K562 (cell line): ENCODE results near the gene CAMK2B. TPM values are rescaled to one million over a fixed set of nuclear protein-coding genes. Genes with fewer than 3 reads are reported as not detected.
"Not testable (repeated sequence)": the region's sequence is repeated elsewhere in the genome, so short reads cannot be mapped to it uniquely, and the experiment has no call there.

Experiments
- ATAC-seq: fragments of 200-7000 bp; cut with Tn5 transposase; 3 replicates; pipeline ENCODE4 v1.9.1; 2020; ENCODE audit warnings: moderate library complexity
- BruUV-seq: library from RNA; stranded (reverse); fragments of 400-500 nt; replicated peaks from 2 replicates; lab custom pipeline; 2021; lab: Mats Ljungman, UMichigan
- CTCF ChIA-PET: fragments of 300-600 bp; formaldehyde crosslinking; extraction: SDS; loops from one replicate; lab custom pipeline; 2021; ENCODE audit warnings: low intra/inter-chr PET ratio; lab: Yijun Ruan, JAX
- POLR2A ChIA-PET: fragments of 300-600, 350-650 bp; sonication (Branson Sonifier 250); formaldehyde crosslinking; extraction: SDS; loops from one replicate; lab custom pipeline; 2021; ENCODE audit warnings: antibody characterized with exemption, inconsistent platforms; lab: Yijun Ruan, JAX
- DNase-seq, 4 experiments: peaks; one replicate each; pipeline versions ENCODE4 v3.0.0 to v3.0.0-alpha.2; 2011 to 2018; ENCODE audit warnings: low spot score in 3 of 4, mixed read lengths in 3 of 4; ENCODE audit errors: extremely low read depth in 1 of 4
- FAIRE-seq: peaks from 2 replicates; lab custom pipeline; 2011; peaks lifted over from hg19 to GRCh38; lab: Jason Lieb, UNC
- H2AFZ ChIP-seq: 2 replicates; pipeline ENCODE4 v1.6.0; 2011; ENCODE audit warnings: low read depth, low read length, control low read depth, inconsistent platforms
- H3K27ac ChIP-seq: fragments of 200-600 bp; 3 replicates; pipeline ENCODE4 v1.8.0; 2011; ENCODE audit warnings: low read depth, mild to moderate bottlenecking, control low read depth, inconsistent platforms, low read length, moderate library complexity, mixed read lengths; ENCODE audit errors: extremely low read depth
- H3K27me3 ChIP-seq, 2 experiments: fragments of 300-600 bp in 1 of 2; 2 replicates in 1 of 2; 3 replicates in 1 of 2; pipeline versions ENCODE4 v1.6.0 to v1.8.0; 2011; ENCODE audit warnings: inconsistent platforms in 2 of 2, low read length in 2 of 2, mild to moderate bottlenecking in 1 of 2, mixed read lengths in 1 of 2, moderate library complexity in 1 of 2; ENCODE audit not compliant: control insufficient read depth in 2 of 2, insufficient read depth in 2 of 2
- H3K36me3 ChIP-seq: fragments of 300-600 bp; 3 replicates; pipeline ENCODE4 v1.8.0; 2011; ENCODE audit warnings: mild to moderate bottlenecking, low read length, inconsistent platforms; ENCODE audit not compliant: control insufficient read depth, insufficient read depth
- H3K4me1 ChIP-seq, 2 experiments: fragments of 200-600 bp in 1 of 2; replicated peaks in 1 of 2; 2 replicates in 1 of 2; 3 replicates in 1 of 2; pipeline versions ENCODE4 v1.5.1 to v1.8.0; 2011; ENCODE audit warnings: inconsistent platforms in 2 of 2, low read length in 2 of 2, mild to moderate bottlenecking in 1 of 2, mixed read lengths in 1 of 2, moderate library complexity in 1 of 2; ENCODE audit not compliant: control insufficient read depth in 2 of 2, insufficient read depth in 2 of 2
- H3K4me2 ChIP-seq: 2 replicates; pipeline ENCODE4 v1.6.1; 2011; ENCODE audit warnings: low read length, control low read depth, inconsistent platforms, mixed read lengths; ENCODE audit not compliant: insufficient read depth
- H3K4me3 ChIP-seq: fragments of 200-600 bp; sonication (generic), shearing (Covaris generic); 2 replicates; pipeline ENCODE4 v1.5.1; 2016; ENCODE audit warnings: control low read depth, inconsistent platforms
- H3K79me2 ChIP-seq: fragments of 200-600 bp; 3 replicates; pipeline ENCODE4 v1.8.0; 2011; ENCODE audit warnings: low read length, inconsistent platforms; ENCODE audit not compliant: control insufficient read depth, insufficient read depth
- H3K9ac ChIP-seq, 2 experiments: 2 replicates each; pipeline versions ENCODE4 v1.6.0 to v1.6.1; 2011; ENCODE audit warnings: low read depth in 2 of 2, low read length in 2 of 2, control low read depth in 1 of 2, inconsistent platforms in 1 of 2, mild to moderate bottlenecking in 1 of 2, mixed read lengths in 1 of 2; ENCODE audit not compliant: insufficient read depth in 1 of 2
- H3K9me1 ChIP-seq: one replicate; pipeline ENCODE4 v1.6.0; 2011; ENCODE audit warnings: inconsistent platforms, mild to moderate bottlenecking, low read length, moderate library complexity; ENCODE audit not compliant: control insufficient read depth, insufficient read depth
- H3K9me3 ChIP-seq: replicated peaks from 2 replicates; pipeline ENCODE4 v1.5.1; 2011; ENCODE audit warnings: low read depth, low read length, inconsistent platforms; ENCODE audit not compliant: control insufficient read depth, insufficient read depth
- H4K20me1 ChIP-seq: replicated peaks from 2 replicates; pipeline ENCODE4 v1.6.1; 2011; ENCODE audit warnings: low read length, inconsistent platforms, mixed read lengths; ENCODE audit not compliant: control insufficient read depth, insufficient read depth
- ELF2 ChIP-seq: fragments of 250-450 bp; sonication (Bioruptor Pico); IDR thresholded peaks from 2 replicates; pipeline ENCODE4 v1.5.0; 2021; ENCODE audit warnings: mild to moderate bottlenecking
- KLF16 ChIP-seq: IDR thresholded peaks from 2 replicates; pipeline ENCODE4 v1.6.1; 2016; ENCODE audit warnings: antibody characterized with exemption
- MTA1 ChIP-seq: fragments of 450-650 bp; IDR thresholded peaks from 2 replicates; pipeline ENCODE4 v1.6.1; 2017; ENCODE audit warnings: borderline replicate concordance
- NR2F6 ChIP-seq: fragments of 450-650 bp; formaldehyde crosslinking; IDR thresholded peaks from 2 replicates; pipeline ENCODE4 v1.4.0; 2020; ENCODE audit warnings: mild to moderate bottlenecking
- WGBS: fragments of 100-300 bp; shearing (Covaris generic); methylation state at CpG from one replicate; pipeline ENCODE4 v1.1.6; 2016; ENCODE audit warnings: low coverage, mixed read lengths; ENCODE audit not compliant: insufficient coverage; ENCODE audit errors: missing lambda C conversion rate; 5-methylcytosine and 5-hydroxymethylcytosine counted together
- in situ Hi-C: fragments of 300-500 bp; cut with MboI; formaldehyde crosslinking; loops from 4 replicates; pipeline ENCODE4 v1.15.0; 2018; ENCODE audit warnings: inconsistent platforms, mixed read lengths
- intact Hi-C: fragments of 100-400 bp; cut with micrococcal nuclease; formaldehyde crosslinking; loops from 2 replicates; pipeline ENCODE4 v1.14.2; 2022
- polyA plus RNA-seq, 8 experiments: library from polyadenylated mRNA; depleted of rRNA in 4 of 8; stranded (reverse) in 5 of 8; unstranded in 3 of 8; fragments of >200 nt; fragmentation: Nextera tagmentation in 2 of 8; fragmentation: Illumina TruSeq in 1 of 8; extraction: Ambion mirVana in 2 of 8; extraction: Trizol in 1 of 8; gene quantifications; 2 replicates each; pipeline versions ENCODE4 v1.2.1 to v1.2.3, GENCODE V29; 2011 to 2014; ENCODE audit warnings: inconsistent platforms in 1 of 8, missing spikeins in 1 of 8
- total RNA-seq, 7 experiments: library from RNA; depleted of rRNA in 6 of 7; stranded (reverse); fragments of >200 nt in 6 of 7; fragmentation: Illumina TruSeq in 2 of 7; extraction: Trizol in 2 of 7; gene quantifications; 2 replicates each; pipeline versions ENCODE4 v1.2.1 to v1.2.3, GENCODE V29; 2011 to 2021; ENCODE audit warnings: low replicate concordance in 1 of 7

The CAMK2B gene
- total and polyA plus RNA-seq, 9 of the 15 experiments (the other 6 are each of a cell fraction or from before 2014, with no cell fraction given), result 0.04 to 0.09 (median 0.05) TPM; not detected in 4

GRCh38 chr7:44172352-44172751 lies 153.0 kb downstream of the CAMK2B start:
- BruUV-seq, result no TSS peak
- H3K4me1 ChIP-seq, result no peaks in the 10 kb centered on the region
- no peaks in the 10 kb centered on the region for H3K36me3 ChIP-seq
- no peaks in the 10 kb centered on the region for H3K79me2 ChIP-seq
- POLR2A ChIA-PET, result interaction anchor here (0.6 to 1.2 kb wide), 4 partner anchors 14 to 60 kb away, joined by 3 read pairs; no protein-coding TSS in a partner anchor
- H3K9me1 ChIP-seq, result no peaks in the 10 kb centered on the region
- H4K20me1 ChIP-seq, result no peaks in the 10 kb centered on the region
- in situ Hi-C loops, result no loop called here
- FAIRE-seq (no peak), DNase-seq (no peak), ATAC-seq (no peak)
- H3K4me2 ChIP-seq, result no peak overlapping the region
- no peak overlapping the region for H3K27ac ChIP-seq
- CTCF ChIA-PET, result no interaction called here
- no peaks in the 10 kb centered on the region for H3K9me3 ChIP-seq
- no peak overlapping the region for H2AFZ ChIP-seq
- H3K4me3 ChIP-seq, result no peak overlapping the region
- intact Hi-C loops, result no loop called here
- no peak overlapping the region for H3K9ac ChIP-seq
- TF ChIP-seq ELF2 (no peak), KLF16 (no peak), NR2F6 (CRISPR knock-in tag) (no peak), MTA1 (no peak)
- H3K27me3 ChIP-seq, result peaks cover 25 to 29% of the 10 kb centered on the region in 2 experiments; a peak in 4 of 5 replicates

GRCh38 chr7:44171901-44172300 lies 153.5 kb downstream of the CAMK2B start:
- in situ Hi-C loops, DNase-seq, H3K36me3 ChIP-seq, H3K9me1 ChIP-seq, H3K4me1 ChIP-seq, CTCF ChIA-PET, H3K79me2 ChIP-seq, H3K9ac ChIP-seq, H3K9me3 ChIP-seq, H3K4me2 ChIP-seq, H3K27ac ChIP-seq, BruUV-seq, H3K4me3 ChIP-seq, H2AFZ ChIP-seq, intact Hi-C loops, FAIRE-seq, ATAC-seq, H4K20me1 ChIP-seq: not testable (repeated sequence)
- POLR2A ChIA-PET, result interaction anchor here (0.6 to 1.2 kb wide), 4 partner anchors 13 to 59 kb away, joined by 3 read pairs; no protein-coding TSS in a partner anchor
- WGBS, result 21% methylated on average over 9 of the region's 9 CpGs
- peaks cover 22 to 29% of the 10 kb centered on the region in 2 experiments; a peak in 4 of 5 replicates for H3K27me3 ChIP-seq
